ENCODE results near the gene ADGRA3. TPM values are rescaled to one million over a fixed set of nuclear protein-coding genes. Genes with fewer than 3 reads are reported as not detected.

Gene ADGRA3
- total RNA-seq, 4 donors from 2014 or later, result 10.4 to 32.2 (median 19.8) TPM

DNA sequence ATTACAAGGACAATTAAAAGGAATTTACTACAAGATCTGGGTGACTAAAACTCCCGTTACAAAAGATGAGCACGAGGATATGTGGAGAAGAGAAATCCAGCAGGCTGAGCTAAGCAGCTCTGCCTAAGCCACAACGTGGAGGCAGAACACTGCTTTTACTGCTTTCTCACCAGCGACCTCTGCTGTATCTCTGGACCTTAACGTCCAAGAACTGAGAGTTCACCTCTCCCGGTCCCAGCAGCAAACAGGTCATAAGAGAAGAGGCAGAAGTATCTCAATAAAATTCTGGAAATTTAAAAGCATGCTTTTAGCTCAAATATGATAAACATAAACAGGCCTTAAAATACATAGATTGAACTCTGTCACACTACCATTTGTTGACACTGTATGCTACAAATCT is 81.0 kb downstream of the ADGRA3 start:
- Histone ChIP-seq H3K27me3 (no peaks in the 10 kb centered on the region), H3K4me3 (no peak overlapping the region), H3K36me3 (no peaks in the 10 kb centered on the region), H3K27ac (no peak overlapping the region), H3K4me1 (no peaks in the 10 kb centered on the region), H3K9me3 (no peaks in the 10 kb centered on the region)
- 48% methylated on average over 6 of the region's 6 CpGs for WGBS
- TF ChIP-seq POLR2AphosphoS5 (IDR thresholded peaks at IDR 0.05), result no peak
- no peak for DNase-seq (ENCODE audit: low spot score in 2 of 2)

DNA sequence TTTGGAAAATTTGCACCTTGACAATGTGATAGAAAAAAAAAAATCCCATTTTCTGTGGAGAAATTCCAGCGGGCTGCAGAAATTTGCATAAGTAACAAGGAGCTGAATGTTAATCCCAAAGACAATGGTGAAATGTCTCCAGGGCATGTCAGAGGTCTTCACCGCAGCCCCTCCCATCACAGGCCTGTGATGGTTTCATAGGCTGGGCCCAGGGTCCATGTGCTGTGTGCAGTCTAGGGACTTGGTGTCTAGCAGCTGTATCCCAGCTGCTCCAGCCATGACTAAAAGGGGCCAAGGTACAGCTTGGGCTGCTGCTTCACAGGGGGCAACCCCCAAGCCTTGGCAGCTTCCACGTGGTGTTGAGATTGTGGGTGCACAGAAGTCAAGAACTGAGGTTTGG is 85.2 kb downstream of the ADGRA3 start:
- no peak overlapping the region for H3K27ac ChIP-seq
- no peak for DNase-seq (ENCODE audit: low spot score in 2 of 2)
- WGBS, result 64% methylated on average over 3 of the region's 3 CpGs
- no peaks in the 10 kb centered on the region for H3K4me1 ChIP-seq
- TF ChIP-seq POLR2AphosphoS5 (IDR thresholded peaks at IDR 0.05) (no peak), EP300 (IDR thresholded peaks at IDR 0.05) (no peak), POLR2A (IDR thresholded peaks at IDR 0.05) (no peak)
- TF ChIP-seq, protein P1, sequence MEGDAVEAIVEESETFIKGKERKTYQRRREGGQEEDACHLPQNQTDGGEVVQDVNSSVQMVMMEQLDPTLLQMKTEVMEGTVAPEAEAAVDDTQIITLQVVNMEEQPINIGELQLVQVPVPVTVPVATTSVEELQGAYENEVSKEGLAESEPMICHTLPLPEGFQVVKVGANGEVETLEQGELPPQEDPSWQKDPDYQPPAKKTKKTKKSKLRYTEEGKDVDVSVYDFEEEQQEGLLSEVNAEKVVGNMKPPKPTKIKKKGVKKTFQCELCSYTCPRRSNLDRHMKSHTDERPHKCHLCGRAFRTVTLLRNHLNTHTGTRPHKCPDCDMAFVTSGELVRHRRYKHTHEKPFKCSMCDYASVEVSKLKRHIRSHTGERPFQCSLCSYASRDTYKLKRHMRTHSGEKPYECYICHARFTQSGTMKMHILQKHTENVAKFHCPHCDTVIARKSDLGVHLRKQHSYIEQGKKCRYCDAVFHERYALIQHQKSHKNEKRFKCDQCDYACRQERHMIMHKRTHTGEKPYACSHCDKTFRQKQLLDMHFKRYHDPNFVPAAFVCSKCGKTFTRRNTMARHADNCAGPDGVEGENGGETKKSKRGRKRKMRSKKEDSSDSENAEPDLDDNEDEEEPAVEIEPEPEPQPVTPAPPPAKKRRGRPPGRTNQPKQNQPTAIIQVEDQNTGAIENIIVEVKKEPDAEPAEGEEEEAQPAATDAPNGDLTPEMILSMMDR (IDR thresholded peaks at IDR 0.05), result no peak
- no peaks in the 10 kb centered on the region for H3K27me3 ChIP-seq
- H3K9me3 ChIP-seq, result no peaks in the 10 kb centered on the region
- no peak overlapping the region for H3K4me3 ChIP-seq
- H3K36me3 ChIP-seq, result no peaks in the 10 kb centered on the region

DNA sequence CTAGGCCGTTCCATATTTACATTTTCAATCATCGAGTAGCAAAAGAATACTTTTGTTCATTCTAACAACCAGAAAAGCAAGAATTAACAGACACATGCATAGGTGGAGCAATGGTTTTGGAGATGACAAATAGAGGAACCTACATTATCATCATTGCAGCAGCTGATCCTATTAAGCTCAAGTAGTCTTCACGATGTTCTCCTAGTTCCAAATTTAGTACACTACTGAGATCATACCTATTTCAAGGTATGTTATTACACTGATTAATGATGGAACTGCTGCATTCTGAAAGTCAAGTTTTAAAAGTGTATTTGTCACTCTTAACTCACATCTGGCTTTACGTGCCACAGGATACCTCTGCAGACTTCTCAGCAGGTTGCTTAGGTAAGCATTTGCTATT is 87.4 kb downstream of the ADGRA3 start:
- Histone ChIP-seq H3K36me3 (no peaks in the 10 kb centered on the region), H3K27ac (no peak overlapping the region), H3K4me3 (no peak overlapping the region), H3K27me3 (no peaks in the 10 kb centered on the region), H3K4me1 (no peaks in the 10 kb centered on the region), H3K9me3 (no peaks in the 10 kb centered on the region)
- DNase-seq (ENCODE audit: low spot score in 2 of 2), result no peak
- TF ChIP-seq, protein P1 (IDR thresholded peaks at IDR 0.05), result no peak
- TF ChIP-seq POLR2A (IDR thresholded peaks at IDR 0.05) (no peak), EP300 (IDR thresholded peaks at IDR 0.05) (no peak), POLR2AphosphoS5 (IDR thresholded peaks at IDR 0.05) (no peak)
- WGBS, result 95% methylated on average over 4 of the region's 4 CpGs

DNA sequence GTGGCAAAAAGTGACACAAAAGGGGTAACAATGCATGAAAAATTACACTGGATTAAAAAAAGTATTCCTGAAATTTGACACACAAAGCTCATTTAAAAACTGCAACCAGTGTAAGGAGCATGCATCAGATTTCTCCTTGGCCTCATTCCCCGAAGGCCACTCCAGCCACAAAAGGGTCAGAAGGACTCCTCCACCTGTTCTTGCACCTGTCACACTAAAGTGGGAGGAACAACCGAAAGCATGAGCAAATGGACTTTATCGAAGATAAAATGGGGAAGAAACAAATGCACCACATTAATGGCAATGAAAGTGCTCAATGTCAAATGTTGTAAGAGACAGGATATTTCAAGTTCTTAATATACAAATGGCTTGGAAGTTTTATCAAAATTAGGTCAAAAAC is 88.2 kb downstream of the ADGRA3 start:
- no peaks in the 10 kb centered on the region for H3K4me1 ChIP-seq
- DNase-seq (ENCODE audit: low spot score in 2 of 2), result no peak
- no peak for TF ChIP-seq EP300 (IDR thresholded peaks at IDR 0.05)
- WGBS, result 74% methylated on average over 3 of the region's 3 CpGs
- H3K36me3 ChIP-seq, result no peaks in the 10 kb centered on the region
- H3K27me3 ChIP-seq, result no peaks in the 10 kb centered on the region
- no peak overlapping the region for H3K4me3 ChIP-seq
- no peaks in the 10 kb centered on the region for H3K9me3 ChIP-seq
- no peak overlapping the region for H3K27ac ChIP-seq

DNA sequence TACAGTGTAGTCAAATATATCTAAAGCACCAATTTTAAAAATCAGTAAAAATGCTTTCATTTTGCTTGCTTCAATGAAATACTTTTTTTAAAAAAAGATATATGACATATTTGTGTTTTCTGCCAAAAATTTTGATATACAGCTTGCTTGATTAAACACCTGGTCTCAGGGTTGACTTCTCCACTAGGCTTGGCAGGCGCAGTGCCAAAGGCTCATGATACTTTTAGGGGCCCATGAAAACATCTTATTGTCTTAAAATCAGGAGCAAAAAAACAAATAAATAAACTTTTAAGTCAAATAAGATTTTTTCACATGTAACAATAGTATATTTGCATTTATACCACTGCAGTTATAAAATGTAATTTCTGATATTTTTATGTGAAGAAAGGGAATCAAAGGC is 95.6 kb downstream of the ADGRA3 start:
- no peaks in the 10 kb centered on the region for H3K4me1 ChIP-seq
- no peaks in the 10 kb centered on the region for H3K9me3 ChIP-seq
- H3K27me3 ChIP-seq, result no peaks in the 10 kb centered on the region
- H3K27ac ChIP-seq, result no peak overlapping the region
- H3K4me3 ChIP-seq, result no peak overlapping the region
- no peak for DNase-seq (ENCODE audit: low spot score in 2 of 2)
- TF ChIP-seq, protein P1 (IDR thresholded peaks at IDR 0.05), result no peak
- TF ChIP-seq POLR2A (IDR thresholded peaks at IDR 0.05), result no peak
- TF ChIP-seq EP300 (IDR thresholded peaks at IDR 0.05), result no peak
- no peak for TF ChIP-seq POLR2AphosphoS5 (IDR thresholded peaks at IDR 0.05)
- H3K36me3 ChIP-seq, result peaks cover 3% of the 10 kb centered on the region
- 93% methylated on average over 1 of the region's 1 CpG for WGBS

DNA sequence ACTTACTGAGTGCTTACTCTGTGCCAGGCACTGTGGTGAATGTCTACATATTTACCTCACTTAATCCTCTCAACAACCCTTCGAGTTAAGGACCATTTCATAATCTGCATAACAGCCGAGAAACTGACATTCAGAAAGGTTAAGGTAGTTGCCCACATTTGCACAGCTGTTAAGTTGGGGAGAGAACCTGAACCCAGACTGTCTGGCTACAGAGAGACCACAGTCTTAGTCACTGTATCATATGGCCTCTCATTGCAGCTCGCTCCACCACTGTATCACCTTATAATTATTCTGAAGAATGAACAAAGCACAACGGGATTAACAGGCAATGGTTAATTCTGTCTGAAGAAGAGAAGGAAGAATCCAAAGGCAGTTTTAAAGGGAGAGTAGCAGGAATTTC is 98.5 kb downstream of the ADGRA3 start:
- Histone ChIP-seq H3K4me3 (no peak overlapping the region), H3K27me3 (no peaks in the 10 kb centered on the region), H3K4me1 (no peaks in the 10 kb centered on the region), H3K36me3 (peaks cover 7% of the 10 kb centered on the region), H3K27ac (no peak overlapping the region), H3K9me3 (no peaks in the 10 kb centered on the region)
- DNase-seq (ENCODE audit: low spot score in 2 of 2), result no peak
- no peak for TF ChIP-seq EP300 (IDR thresholded peaks at IDR 0.05)
- TF ChIP-seq, protein P1 (IDR thresholded peaks at IDR 0.05), result no peak
- no peak for TF ChIP-seq POLR2A (IDR thresholded peaks at IDR 0.05)
- no peak for TF ChIP-seq POLR2AphosphoS5 (IDR thresholded peaks at IDR 0.05)
- 80% methylated on average over 4 of the region's 4 CpGs for WGBS
